Forelimb muscle (tissue), 1 donor: ENCODE data around the gene ARFGAP1. TPM values are rescaled to one million over a fixed set of nuclear protein-coding genes. Genes with fewer than 3 reads are reported as not detected.

Experiments used
- DNase-seq: peaks from one replicate; pipeline ENCODE4 v3.0.0-alpha.2; 2013; ENCODE audit warnings: low read depth
- polyA plus RNA-seq: library from polyadenylated mRNA; unstranded; fragments of 120-200 nt; gene quantifications from one replicate; pipeline ENCODE4 v1.2.1, GENCODE V29; 2013; ENCODE audit not compliant: insufficient read length

The ARFGAP1 gene
- polyA plus RNA-seq, 1 donor, result 76.0 TPM

DNA sequence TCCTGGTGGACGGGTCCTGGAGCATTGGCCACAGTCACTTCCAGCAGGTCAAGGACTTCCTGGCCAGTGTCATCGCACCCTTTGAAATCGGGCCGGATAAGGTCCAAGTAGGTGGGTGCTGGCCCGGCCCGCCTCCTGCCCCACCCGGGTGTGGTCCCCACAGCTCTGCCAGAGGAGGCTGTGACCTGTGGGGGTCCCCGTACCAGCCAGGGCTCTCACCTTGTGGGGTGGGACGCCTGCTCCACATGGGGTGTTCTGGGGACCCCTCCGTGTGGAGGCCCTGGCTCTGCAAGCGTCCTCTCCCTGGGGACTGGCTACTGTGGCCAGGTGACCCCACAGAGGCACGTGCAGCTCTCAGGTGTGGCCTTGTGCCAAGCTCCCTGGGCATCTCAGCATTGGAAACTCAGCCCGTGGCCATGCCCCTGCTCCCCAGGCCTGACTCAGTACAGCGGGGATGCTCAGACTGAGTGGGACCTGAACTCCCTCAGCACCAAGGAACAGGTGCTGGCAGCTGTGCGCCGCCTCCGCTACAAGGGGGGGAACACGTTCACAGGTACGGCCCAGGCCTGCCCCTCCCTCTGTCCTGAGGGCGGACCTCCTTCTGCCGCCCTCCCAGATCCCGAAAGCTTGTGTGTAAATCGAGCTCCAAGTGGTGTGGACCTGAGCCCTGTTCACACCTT, 35.1 kb downstream of the ARFGAP1 start:
- no peak for DNase-seq

DNA sequence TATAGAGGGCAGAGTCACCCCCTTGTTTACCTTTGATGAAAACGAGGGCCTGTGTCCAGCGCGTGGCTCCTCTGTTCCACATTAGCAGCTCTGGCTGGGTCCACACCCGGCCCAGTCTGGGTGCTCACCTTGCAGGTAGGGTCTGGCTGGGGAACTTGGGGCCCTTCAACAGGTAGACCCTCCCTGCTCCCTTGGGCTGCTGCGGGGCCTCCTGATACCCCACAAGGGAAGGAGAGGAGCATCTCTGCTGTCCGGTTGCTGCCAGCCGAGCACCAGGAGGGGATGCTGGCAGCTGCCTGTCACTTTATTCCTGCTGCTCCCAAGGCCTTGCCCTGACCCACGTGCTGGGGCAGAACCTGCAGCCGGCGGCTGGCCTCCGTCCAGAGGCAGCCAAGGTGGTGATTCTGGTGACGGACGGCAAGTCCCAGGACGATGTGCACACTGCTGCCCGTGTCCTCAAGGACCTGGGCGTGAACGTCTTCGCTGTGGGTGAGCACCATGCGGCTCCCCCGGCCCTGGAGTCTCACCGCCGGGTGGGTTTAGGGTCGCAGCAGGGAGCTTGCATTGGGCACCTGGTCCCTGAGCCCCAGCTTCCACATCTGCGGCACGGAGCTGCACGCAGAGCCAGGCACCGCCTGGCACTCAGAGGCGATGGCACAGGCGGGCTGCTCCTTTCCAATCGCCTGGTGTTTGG, 35.8 kb downstream of the ARFGAP1 start:
- no peak for DNase-seq

DNA sequence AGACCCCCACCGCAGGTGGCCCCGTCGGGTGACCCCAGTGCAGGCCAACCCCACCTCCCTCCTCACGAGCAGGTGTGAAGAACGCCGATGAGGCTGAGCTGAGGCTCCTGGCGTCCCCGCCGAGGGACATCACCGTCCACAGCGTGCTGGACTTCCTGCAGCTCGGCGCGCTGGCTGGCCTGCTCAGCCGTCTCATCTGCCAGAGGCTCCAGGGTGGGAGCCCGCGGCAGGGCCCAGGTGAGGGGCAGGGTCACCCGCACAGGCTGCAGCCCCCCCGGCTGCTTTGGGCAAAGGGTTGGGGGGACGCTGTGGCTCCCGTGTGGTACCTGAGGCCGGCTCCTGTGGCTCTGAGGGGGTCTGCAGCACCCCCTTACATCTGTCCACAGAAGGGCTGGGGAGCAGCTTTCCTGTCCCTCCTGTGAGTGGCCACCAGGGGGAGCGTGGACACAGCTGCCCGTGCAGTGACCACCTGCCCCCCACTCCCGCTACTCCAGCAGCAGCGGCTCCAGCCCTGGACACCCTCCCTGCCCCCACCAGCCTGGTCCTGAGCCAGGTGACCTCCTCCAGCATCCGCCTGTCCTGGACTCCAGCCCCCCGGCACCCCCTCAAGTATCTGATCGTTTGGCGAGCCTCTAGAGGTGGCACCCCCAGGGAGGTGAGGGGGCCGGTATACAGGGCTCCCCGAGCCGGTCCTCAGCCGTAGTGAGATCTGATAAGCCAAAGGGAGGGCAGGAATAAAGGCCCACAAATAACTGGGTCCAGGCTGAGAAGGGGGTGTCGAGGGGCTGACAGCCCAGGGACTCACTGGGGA, 36.9 kb downstream of the ARFGAP1 start:
- DNase-seq, result peak; percentile 16

DNA sequence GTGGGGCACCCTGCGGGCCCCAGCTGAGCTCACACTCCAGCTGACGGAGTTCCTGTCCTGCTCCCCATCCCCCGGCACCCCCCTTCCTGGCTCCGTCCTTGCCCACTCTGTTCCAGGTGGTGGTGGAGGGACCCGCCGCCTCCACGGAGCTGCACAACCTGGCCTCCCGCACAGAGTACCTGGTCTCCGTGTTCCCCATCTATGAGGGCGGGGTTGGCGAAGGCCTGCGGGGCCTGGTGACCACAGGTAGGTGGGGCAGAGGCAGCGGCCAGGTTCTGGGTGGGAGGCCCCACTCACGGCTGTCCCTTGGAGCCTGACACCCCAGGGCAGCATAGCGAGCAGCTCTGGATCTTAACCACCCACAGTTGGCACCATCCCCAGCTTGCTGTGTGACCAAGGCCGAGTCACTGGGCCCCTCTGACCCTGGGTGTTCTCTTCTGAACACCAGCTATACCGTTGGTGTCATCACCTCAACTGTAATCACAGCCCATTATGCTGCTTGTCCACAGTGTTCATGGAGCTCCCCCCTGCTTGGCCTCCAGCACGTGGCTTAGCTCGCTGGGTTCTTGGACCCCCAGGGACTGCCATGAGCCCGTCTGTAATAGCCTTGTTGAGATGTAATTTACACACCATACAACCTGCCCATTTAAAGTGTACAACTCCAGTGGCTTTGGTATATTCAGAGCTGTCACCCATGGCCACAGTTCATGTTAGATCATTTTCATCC, 37.8 kb downstream of the ARFGAP1 start:
- no peak for DNase-seq

DNA sequence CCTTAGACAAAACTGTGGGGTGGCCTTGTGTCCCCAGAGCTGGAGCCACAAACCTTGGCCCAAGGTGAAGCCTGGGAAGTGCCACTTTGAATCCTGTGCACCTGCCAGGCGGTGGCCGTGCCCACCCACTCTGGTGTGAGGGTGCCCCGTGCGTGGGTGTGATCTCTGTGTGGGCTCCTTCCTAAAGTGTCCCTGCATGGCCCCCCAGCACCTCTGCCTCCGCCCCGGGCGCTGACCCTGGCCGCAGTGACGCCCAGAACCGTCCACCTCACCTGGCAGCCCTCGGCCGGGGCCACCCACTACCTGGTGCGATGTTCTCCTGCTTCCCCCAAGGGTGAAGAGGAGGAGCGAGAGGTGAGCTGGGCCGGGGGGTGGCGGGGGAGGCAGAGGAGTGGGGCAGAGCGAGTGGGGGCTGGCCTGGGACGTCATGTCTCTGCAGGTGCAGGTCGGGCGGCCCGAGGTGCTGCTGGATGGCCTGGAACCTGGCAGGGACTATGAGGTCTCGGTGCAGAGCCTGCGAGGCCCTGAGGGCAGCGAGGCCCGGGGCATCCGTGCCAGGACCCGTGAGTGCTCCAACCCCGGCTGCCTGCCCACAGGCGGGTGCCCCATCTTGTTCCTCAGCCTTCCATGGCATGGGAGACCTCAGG, 38.7 kb downstream of the ARFGAP1 start:
- DNase-seq, result no peak

DNA sequence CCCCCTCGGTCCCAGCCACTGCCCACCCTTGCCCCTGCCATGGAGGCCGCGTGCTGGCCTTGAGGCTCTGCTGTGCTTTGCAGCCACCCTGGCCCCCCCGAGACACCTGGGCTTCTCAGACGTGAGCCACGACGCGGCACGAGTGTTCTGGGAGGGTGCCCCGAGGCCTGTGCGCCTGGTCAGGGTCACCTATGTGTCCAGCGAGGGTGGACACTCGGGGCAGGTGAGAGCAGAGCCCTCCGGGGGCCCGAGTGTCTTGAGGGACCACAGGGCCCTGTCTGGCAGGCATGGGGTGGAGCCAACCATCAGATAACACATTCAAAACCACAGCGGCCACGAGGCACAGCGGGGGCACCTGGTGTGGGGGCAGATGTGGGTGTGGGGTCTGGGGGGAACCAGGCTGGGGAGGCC, 39.2 kb downstream of the ARFGAP1 start:
- DNase-seq, result no peak

DNA sequence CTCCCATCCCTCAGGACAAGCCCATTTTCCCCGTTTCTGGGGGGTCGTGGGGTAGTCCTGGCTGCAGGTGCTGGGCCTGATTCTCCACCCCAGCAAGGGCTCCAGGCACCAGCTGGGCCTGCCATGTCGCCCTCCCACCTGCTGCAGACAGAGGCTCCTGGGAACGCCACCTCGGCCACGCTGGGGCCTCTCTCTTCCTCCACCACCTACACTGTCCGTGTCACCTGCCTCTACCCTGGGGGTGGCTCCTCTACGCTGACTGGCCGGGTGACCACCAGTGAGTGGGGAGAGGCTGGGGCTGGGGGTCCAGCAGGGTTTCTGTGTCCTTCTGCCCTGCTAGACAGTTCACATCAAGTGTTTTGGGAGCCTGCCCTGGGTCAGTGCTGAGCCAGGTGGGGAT, 39.7 kb downstream of the ARFGAP1 start:
- DNase-seq, result no peak

DNA sequence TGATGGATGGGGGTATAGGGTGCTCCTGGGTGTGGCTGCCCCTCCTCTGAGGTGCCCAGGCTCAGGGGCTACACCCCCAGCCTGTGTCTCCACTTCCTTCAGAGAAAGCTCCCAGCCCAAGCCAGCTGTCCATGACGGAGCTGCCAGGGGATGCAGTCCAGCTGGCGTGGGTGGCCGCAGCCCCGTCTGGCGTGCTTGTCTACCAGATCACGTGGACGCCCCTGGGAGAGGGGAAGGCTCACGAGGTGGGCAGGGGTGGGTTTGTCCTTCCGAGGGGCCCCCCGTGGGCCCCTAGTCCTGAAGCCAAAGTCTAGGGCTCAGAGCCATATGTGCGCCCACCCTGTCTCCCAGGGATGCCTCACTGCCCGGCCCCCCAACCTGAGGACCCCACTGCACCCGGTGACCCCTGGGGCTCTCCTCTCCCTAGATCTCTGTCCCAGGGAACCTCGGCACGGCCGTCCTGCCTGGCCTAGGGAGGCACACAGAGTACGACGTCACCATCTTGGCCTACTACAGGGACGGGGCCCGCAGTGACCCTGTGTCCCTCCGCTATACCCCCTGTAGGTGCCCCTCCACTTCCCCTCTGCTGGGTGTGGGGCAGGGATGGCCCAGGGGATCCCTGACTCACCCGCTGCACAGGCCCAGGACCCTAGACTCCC, 40.2 kb downstream of the ARFGAP1 start:
- no peak for DNase-seq

DNA sequence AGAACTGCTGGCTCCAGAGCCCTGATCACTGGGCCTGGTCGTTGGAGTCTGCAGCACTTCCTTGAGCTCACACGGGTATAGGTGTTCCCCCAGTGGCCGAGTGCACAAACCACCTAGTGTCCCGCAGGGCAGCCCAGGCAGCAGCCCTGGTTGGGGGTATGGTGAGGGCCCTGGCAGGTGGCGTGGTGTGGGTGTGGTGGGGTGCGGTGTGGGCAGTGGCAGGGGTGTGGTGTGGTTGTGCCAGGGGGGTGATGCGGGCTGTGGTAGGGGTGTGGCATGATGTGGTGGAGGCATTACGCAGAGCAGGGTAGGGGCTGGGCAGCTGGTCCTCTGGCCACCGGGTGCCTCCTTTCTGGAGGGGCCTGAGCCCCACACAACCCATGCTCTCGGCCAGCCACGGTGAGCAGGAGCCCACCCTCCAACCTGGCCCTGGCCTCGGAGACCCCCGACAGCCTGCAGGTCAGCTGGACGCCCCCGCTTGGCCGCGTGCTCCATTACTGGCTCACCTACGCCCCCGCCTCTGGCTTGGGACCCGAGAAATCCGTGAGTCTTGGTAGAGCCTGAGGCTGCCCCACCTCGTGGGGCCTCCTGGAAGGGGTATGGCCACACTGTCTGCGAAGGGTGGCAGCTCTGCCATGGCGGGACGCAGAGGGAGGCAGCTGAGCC, 40.9 kb downstream of the ARFGAP1 start:
- DNase-seq, result no peak

DNA sequence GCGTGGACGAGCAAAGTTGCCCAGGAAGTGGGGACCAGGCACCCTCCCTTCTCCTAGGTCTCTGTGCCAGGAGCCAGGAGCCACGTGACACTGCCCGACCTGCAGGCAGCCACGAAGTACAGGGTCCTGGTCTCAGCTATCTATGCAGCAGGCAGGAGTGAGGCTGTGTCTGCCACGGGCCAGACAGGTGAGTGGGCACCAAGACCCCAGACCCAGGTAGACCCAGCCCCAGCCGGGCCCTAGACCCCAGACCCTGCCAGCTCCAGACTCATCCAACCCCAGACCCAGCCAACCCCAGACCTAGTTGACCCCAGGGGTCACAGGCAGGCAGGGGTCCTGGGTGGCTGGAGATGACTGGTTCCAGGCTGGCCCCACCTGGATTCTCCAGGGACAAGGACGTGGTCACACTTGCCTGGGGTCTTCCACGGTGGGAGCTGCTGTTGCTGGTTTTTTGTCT, 41.4 kb downstream of the ARFGAP1 start:
- DNase-seq, result no peak

DNA sequence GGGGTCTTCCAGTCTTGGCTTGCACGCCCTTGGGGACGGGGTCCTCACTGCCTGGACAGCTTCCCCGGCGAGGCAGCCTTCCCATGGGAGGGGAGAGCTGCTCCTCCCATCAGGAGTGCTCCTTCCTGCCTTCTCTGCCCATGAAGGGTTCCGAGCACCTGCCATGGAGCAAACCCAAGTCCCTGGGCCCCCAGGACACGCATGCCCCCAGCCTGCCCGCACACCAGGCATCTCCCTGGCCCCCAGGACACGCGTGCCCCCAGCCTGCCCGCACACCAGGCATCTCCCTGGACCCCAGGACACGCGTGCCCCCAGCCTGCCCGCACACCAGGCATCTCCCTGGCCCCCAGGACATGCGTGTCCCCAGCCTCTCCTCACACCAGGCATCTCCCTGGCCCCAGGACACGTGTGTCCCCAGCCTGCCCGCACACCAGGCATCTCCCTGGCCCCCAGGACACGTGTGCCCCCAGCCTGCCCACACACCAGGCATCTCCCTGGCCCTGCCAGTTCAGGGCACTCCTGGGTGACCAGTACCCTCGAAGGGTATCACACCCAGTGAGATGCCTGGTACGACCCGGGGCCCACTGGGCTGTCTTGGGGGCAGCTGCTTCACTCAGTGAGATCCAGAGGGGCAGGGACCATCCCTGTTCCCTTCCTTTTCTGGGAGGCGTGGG, 42.1 kb downstream of the ARFGAP1 start:
- no peak for DNase-seq

DNA sequence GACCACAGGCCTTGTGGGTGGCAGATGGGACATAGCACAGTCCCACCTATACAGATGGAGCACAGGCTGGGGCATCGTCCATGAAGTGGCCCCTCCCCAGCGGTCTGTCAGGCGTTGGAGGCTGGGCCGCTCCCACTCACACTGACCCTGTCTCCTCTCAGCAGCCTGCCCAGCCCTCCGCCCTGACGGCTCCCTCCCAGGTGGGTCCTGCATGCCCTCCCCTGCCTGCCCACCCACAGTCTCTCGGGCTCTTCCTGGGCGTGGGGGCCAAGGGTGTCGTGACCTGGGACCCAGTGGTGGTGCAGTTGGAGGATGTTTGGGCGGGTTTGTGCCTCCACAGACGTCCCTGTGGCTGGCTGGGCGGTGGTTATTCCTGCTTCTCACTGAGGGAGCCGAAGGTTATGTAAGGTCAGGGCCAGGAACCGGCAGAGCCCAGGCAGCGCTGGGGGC, 42.7 kb downstream of the ARFGAP1 start:
- no peak for DNase-seq

DNA sequence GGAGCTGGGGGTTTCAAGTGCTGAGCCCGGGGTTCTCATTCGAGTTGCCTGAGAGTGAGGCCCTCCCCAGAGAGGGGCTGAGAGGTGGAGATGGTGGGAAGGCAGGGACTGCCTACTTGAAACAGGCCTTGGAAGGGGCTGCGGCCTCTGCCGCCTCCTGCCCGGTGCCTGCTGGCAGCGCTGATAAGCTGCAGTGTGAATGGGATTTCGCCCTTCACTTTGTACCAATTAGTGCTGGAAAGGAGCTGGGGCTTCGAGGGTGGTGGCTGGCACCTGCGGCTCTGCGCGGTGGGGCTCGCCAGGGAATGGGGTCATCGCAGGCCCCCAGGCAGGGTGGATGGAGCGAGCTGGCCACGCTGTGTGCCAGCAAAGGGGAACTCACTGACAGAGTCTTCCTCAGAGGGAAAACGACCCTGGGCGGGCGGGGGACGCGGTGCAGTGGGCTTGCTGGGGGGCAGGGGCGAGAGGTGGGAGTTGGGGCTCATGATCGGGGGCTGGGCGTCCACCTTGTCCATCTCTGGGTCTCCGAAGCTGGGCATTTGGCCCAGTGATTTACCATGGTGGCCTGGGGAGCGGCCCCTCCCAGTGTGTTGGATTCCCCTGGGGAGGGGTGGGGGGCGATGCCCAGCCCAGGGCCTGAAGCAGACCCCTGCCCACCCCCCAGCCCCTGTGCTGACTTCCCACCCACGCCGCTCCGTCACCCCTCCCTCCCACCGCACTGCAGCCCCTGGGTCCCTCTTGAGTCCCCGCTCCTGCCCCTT, 43.3 kb downstream of the ARFGAP1 start:
- no peak for DNase-seq

DNA sequence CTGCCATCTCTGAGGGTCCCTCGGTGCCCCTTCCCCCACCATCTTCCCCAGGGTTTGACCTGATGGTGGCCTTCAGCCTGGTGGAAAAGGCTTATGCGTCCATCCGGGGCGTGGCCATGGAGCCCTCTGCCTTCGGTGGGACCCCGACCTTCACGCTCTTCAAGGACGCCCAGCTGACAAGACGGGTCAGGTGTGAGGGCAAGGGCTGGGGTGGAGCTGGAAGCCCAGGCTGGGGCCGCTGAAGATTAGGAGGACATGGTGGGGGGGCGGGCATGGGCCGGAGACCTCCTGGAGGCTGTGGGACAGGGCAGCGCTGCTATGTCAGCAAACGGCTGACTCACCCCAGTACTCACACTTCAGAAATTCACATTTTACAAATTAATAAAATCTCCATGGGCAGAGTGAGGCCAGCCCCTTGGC, 43.9 kb downstream of the ARFGAP1 start:
- DNase-seq, result no peak

DNA sequence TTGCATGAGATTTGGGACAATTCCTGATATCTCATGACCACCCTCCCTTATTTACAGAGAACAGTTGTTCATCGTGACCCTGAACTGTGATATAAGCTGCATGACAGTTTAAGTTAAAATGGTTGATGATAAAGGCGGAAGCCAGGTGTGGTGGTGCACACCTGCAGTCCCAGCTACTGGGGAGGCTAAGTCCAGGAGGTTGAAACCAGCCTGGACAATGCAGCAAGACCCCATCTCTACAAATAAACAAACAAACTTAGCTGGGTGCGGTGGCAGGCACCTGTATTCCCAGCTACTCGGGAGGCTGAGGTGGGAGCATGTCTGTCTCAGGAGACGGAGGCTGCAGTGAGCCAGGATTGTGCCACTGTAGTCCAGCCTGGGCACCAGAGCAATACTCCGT, 44.4 kb downstream of the ARFGAP1 start:
- no peak for DNase-seq

DNA sequence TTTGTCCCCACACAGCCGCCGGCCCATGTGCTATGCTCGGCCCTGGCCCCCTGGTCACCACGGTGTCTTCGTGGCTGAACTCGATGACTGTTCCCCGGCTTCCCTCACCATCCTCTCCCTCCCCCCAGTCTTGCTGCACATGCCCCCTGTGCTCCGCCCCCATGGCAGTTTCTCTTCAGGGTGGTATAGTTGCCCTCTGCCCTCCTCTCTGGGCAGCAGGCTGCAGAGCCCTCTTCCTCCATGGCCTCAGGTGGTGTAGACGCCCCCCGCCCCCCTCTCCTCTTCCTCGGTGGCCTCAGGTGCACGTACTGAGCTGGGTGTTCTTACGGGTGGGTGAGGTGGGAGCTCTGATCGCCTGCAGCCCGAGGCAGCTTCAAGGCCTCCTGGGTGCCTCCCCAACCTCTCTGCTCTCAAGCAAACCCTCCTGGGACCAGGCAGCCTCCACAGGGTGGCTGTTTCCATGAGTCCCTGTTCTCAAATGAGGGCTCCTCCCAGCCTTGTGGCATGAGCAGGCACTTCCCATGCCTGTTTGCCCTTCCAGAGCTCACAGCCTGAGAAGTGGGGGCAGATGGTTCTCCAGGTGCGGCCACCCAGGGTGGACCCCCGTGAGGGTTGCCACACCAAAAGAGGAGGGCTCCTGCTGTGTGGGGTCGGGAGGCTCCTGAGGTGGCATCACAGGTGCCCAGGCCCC, 45.1 kb downstream of the ARFGAP1 start:
- DNase-seq, result no peak

DNA sequence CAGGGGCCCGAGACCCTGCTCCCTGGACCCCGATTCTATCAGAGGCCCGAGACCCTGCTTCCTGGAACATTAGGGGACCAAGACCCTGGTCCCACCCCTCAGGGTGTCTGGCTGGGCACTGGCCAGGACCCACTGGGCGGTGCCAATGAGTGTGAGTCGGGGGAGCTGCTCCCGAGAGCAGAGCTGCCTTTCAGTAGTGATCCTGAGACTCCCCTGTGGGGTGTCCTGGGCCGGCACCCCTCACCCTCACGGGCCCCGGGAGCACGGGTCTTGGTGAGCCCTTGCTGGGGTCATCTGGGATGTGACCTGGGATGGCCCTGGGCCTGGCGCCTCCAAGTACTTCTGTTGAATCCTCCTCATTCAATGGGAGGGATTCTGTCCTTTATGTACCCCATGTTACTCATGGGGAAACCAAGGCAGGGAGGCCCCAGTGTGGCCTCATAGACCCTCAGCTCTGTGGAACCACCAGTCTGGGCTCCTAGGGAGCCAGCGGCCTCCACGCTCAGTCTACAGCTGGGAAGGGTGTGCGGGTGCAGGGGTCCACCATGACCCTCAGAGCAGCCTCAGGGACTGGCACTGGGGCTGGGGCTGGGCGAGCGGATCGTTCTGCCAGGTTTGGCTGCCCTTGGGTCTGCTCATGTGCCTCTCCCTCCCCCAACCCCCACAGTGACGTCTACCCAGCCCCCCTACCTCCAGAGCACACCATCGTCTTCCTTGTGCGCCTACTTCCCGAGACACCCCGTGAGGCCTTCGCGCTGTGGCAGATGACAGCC, 46.0 kb downstream of the ARFGAP1 start:
- no peak for DNase-seq
